Cerebellar cortex (tissue), 1 donor: ENCODE data around the gene KMT2C.

Source experiments
- DNase-seq: peaks from one replicate; pipeline ENCODE4 v3.0.0-alpha.2; 2015; ENCODE audit warnings: low spot score

The KMT2C gene

DNA sequence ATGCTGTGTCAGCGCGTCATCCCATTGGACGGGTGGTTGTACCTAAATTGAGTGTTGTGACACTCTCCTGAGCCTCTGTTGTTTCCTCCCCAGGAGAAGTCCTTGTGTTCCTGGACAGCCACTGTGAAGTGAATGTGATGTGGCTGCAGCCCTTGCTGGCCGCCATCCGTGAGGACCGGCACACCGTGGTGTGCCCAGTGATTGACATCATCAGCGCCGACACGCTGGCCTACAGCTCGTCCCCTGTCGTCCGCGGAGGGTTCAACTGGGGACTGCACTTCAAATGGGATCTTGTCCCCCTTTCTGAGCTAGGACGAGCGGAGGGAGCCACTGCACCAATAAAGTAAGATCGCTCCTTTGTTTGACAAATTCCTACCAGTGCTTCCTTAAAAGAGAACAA, 327.9 kb downstream of the KMT2C start:
- no peak for DNase-seq

DNA sequence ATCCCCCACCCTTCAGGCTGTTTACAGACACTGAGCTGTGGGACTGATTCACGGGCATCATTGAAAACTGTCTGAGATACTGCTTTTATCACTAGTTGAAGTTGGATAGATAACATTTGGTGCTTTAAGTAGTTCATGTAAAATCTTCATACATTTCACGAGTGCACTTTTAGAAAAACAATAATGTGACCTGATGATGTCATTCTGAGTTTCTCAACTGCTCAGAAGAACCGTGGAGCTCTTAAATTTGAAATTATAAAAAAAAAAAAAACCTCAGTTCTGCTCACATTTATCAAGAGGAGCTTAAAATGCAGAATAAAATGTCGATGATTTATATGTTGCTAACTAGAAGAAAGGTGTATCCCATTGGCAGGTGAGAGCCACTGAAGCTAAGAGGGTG, 328.8 kb downstream of the KMT2C start:
- no peak for DNase-seq

DNA sequence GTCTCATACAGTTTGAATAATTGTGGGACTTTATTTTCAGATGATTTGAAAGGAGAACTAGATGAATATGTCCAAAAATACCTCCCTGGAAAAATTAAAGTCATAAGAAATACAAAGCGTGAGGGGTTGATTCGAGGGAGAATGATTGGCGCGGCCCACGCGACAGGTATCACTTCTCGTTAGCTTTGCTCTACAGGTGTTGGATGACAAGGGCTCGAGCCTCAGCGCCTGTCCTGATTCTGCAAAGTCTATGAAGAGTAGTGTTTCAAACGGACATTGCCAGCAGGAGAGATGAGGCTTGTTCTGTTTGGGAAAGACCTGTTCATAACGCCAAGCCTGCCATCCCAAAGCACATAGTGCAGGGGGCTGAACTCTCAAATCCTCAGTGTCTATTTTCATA, 330.6 kb downstream of the KMT2C start:
- no peak for DNase-seq

DNA sequence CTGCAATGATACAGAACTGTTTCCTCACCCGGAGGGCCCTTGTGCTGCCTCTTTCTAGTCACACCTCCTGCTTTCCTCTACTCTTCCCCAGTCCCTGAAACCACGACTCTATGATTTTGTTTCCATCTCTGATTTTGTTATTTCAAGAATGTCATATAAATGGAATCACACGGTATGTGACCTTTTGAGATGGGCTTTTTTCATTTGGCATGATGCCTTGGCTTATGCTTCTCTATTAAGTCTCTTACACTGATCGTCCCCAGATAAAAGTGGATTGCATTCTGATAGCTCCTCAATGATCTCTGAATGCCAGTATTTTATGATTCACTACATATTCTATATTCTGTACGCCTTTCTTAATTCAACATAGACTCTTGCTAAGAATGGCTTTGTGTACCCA, 332.1 kb downstream of the KMT2C start:
- no peak for DNase-seq

DNA sequence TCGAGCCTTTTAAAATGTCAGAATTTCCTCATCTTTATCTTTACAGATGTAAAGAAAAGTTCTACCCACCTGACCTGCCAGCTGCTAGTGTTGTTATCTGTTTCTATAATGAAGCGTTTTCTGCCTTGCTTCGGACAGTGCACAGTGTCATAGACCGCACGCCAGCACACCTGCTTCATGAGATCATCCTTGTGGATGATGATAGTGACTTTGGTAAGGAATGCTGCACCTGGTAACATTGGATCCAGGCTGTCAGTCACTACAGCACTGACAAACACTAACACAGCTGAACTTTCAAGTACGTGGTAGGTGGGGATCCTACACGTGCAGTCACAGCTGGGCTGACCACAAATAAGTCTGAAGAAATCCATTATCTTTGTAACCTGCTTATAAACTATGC, 332.7 kb downstream of the KMT2C start:
- no peak for DNase-seq

DNA sequence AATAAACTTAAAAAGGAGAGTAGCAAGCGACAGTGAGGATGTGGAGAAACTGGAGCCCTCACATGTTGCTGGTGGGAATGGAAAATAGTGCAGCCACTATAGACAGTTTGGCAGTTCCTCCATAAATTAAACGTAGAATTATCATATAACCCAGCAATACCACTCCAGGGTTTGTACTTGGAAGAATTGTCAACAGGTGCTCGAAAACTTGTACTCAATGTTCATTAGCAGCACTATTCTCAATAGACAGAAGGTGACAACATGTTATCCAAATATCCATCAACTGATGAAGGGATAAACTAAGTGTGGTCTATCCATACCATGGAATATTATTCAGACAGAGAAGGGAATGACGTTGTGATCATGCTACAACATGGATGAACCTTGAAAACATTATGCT, 338.5 kb downstream of the KMT2C start:
- no peak for DNase-seq

DNA sequence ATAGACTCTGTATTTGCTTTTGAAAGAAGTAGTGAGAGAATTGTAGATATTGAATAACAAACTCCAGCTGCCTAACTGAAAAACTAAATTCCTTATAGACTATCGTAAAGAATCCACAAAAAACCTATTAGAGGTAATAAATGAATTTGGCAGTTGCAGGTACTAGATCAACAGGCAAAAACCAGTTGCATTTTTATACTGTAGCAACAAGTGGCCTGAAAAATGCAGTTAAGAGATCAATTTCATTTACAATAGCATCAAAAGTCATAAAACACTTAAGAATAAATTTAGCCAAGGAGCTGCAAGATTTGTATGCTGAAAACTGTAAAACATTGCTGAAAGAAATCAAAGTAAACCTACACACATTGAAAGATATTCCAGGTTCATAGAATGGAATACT, 340.0 kb downstream of the KMT2C start:
- DNase-seq, result no peak

DNA sequence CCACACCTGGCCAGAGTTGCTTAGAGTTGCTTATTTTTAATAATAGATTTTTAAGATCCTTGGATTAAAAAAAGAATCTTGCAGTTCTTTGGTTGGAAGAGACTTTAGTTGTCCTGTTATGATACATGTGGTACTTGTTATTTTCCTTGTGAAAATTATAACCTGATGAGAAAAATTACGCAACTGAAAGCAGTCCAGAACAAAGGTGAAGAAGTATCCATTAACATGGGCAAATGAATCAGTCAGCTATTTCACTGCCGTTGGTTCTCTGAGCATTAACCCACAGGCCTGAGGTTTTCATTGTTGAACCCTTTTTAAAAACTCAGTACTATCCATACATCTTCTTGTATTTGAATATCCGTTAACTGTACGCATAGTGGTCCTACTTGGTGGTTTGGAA, 342.1 kb downstream of the KMT2C start:
- DNase-seq, result no peak

DNA sequence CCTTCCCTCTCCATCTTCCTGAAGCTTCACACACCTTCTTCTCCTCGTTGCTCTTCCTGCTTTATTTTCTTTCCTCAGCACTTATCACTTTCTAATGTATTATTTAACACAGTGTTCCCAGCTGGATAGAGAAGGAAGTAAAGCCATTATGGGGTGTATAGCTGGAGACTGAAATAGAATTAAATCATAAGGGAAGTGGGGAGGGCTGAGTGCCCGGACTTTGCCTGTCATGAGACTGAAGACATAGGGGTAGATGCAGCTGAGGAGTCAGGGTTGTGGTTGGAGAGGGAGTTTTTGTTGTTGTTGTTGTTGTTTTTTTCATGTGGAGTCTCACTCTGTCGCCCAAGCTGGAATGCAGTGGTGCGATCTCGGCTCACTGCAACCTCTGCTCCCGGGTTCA, 345.1 kb downstream of the KMT2C start:
- DNase-seq, result no peak

DNA sequence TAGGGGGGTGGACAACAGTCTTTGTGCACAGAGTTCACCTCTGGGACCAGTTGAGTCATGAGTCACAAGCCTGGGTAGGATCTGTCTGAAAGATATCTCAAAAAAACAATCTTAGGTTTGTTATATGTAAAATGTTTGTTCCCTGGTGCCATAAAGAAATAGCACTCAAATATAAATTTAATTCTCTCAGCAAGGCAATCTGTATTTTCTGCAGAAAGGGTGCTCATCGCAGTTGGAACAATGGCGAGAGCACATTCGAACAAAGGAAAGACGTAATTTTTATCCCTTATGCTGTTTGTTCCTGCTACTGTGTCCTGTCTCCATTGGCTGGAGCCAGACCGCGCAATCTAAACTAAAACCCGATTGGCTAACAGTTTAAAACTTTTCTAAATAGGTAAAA, 346.6 kb downstream of the KMT2C start:
- DNase-seq, result no peak

DNA sequence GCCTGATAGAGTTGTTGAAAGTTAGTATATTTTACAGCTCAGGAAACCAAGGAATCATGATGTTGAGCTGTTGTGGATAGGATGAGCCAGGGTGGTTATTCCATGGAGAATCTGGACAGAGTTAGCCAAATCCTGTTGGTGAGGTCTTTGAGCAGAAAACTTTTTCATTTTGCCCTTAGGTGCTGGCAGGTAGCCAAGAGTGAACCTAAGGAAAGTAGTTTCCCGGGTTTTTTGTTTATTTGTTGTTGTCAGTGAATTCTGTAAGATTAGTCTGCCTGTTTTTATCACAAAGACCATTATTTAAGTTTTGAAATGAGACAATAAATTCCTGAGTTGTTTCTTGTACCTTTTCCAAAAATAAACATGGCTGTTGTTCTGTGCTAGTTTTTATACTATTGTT, 349.3 kb downstream of the KMT2C start:
- no peak for DNase-seq

DNA sequence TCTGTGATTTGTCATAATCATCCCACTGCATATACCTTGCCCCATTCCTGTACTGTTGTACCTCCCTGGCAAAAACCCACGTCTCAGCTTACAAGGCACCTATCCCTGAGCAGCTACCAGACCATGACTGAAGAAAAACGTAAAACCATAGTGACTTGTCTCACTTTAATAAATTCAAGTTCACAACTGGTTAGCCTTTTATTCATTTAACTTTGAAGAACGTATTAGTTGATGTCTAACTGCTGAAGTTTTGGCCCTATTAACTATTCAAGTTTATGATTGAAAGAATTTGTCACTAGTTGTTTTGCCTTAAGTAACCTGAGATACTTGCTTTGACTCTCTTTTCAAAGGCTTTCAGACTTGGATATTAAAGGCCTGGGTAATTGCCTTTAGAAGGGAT, 350.7 kb downstream of the KMT2C start:
- no peak for DNase-seq
